ENCODE results near the gene MS4A7. TPM values are rescaled to one million over a fixed set of nuclear protein-coding genes. Genes with fewer than 3 reads are reported as not detected.

Gene MS4A7
- total RNA-seq, 2 donors from 2014 or later = not detected

DNA sequence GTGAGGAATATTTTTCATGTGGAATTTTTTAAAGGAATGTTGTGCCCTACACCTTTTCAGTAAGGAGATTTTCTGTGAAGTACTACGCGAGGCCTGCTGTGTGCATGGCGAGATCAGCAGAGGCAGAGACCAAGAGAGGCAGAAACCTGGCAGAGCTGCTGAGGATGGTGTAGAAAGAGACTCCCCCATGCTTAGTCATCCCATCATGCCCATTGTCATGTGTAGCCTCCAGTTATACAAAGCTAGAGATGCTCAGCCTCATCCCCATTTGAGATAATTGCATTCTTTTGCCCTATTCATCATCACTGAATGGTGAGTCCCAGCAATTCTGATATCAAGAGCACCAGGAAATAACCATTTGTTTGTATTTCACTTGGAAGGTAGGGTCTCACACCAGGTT, 3.0 kb upstream of the MS4A7 start:
- Mint-ChIP-seq H3K27ac (no peak overlapping the region), H3K4me1 (no peaks in the 10 kb centered on the region), H3K4me3 (no peak overlapping the region), H3K27me3 (ENCODE audit: insufficient read depth) (no peaks in the 10 kb centered on the region), H3K36me3 (ENCODE audit: low read depth) (no peaks in the 10 kb centered on the region), H3K9me3 (no peaks in the 10 kb centered on the region)
- Histone ChIP-seq H3K9me3 (ENCODE audit: control insufficient read depth, low read length) (no peaks in the 10 kb centered on the region), H3K4me3 (ENCODE audit: low read length) (no peak overlapping the region), H3K27ac (ENCODE audit: low read depth, low read length) (no peak overlapping the region), H3K9ac (ENCODE audit: extremely low read depth, low read length, poor library complexity, severe bottlenecking) (no peak overlapping the region), H3K27me3 (ENCODE audit: control insufficient read depth, insufficient read depth, low read length, poor library complexity, severe bottlenecking) (no peaks in the 10 kb centered on the region), H3K4me1 (ENCODE audit: control insufficient read depth, insufficient read depth, low read length) (no peaks in the 10 kb centered on the region), H3K36me3 (ENCODE audit: control insufficient read depth, insufficient read depth, low read length) (no peaks in the 10 kb centered on the region)
- DNase-seq = no peak
- TF ChIP-seq, protein P1, sequence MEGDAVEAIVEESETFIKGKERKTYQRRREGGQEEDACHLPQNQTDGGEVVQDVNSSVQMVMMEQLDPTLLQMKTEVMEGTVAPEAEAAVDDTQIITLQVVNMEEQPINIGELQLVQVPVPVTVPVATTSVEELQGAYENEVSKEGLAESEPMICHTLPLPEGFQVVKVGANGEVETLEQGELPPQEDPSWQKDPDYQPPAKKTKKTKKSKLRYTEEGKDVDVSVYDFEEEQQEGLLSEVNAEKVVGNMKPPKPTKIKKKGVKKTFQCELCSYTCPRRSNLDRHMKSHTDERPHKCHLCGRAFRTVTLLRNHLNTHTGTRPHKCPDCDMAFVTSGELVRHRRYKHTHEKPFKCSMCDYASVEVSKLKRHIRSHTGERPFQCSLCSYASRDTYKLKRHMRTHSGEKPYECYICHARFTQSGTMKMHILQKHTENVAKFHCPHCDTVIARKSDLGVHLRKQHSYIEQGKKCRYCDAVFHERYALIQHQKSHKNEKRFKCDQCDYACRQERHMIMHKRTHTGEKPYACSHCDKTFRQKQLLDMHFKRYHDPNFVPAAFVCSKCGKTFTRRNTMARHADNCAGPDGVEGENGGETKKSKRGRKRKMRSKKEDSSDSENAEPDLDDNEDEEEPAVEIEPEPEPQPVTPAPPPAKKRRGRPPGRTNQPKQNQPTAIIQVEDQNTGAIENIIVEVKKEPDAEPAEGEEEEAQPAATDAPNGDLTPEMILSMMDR (conservative IDR thresholded peaks at IDR 0.05) = no peak
- WGBS, 2 experiments (ENCODE audit: insufficient coverage in 1 of 2, insufficient read length in 1 of 2) = 90 to 92% methylated on average over 3 of the region's 3 CpGs

DNA sequence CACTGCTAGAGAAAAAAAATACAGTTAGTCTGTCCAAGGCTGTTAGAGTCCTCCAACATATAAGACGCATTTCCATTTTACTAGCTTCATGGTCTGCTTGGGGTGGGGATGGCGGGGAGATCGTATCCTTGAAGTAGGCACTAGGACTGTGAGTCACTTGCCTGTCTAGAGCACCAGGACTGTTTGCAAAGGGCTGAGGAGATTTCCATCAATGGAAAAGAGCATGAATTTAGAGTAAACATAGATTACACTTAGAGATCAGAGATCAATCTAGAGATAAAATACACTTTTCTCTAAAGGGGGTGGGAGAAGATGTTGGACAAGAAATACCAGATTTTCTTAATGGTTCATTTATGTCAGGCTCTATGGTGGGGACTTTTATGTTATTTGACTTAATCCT, 1.7 kb upstream of the MS4A7 start:
- no peak overlapping the region for H3K9ac ChIP-seq (ENCODE audit: extremely low read depth, low read length, poor library complexity, severe bottlenecking)
- Mint-ChIP-seq H3K4me1 (no peaks in the 10 kb centered on the region), H3K9me3 (no peaks in the 10 kb centered on the region), H3K27me3 (ENCODE audit: insufficient read depth) (no peaks in the 10 kb centered on the region), H3K36me3 (ENCODE audit: low read depth) (no peaks in the 10 kb centered on the region), H3K4me3 (no peak overlapping the region), H3K27ac (no peak overlapping the region)
- no peak overlapping the region for H3K27ac ChIP-seq (ENCODE audit: low read depth, low read length)
- H3K9me3 ChIP-seq (ENCODE audit: control insufficient read depth, low read length) = no peaks in the 10 kb centered on the region
- no peaks in the 10 kb centered on the region for H3K27me3 ChIP-seq (ENCODE audit: control insufficient read depth, insufficient read depth, low read length, poor library complexity, severe bottlenecking)
- H3K36me3 ChIP-seq (ENCODE audit: control insufficient read depth, insufficient read depth, low read length) = no peaks in the 10 kb centered on the region
- H3K4me3 ChIP-seq (ENCODE audit: low read length) = no peak overlapping the region
- WGBS, 2 experiments (ENCODE audit: insufficient coverage in 1 of 2, insufficient read length in 1 of 2) = 96 to 100% methylated on average over 3 of the region's 3 CpGs
- TF ChIP-seq, protein P1 (conservative IDR thresholded peaks at IDR 0.05) = no peak
- no peak for DNase-seq
- H3K4me1 ChIP-seq (ENCODE audit: control insufficient read depth, insufficient read depth, low read length) = no peaks in the 10 kb centered on the region

DNA sequence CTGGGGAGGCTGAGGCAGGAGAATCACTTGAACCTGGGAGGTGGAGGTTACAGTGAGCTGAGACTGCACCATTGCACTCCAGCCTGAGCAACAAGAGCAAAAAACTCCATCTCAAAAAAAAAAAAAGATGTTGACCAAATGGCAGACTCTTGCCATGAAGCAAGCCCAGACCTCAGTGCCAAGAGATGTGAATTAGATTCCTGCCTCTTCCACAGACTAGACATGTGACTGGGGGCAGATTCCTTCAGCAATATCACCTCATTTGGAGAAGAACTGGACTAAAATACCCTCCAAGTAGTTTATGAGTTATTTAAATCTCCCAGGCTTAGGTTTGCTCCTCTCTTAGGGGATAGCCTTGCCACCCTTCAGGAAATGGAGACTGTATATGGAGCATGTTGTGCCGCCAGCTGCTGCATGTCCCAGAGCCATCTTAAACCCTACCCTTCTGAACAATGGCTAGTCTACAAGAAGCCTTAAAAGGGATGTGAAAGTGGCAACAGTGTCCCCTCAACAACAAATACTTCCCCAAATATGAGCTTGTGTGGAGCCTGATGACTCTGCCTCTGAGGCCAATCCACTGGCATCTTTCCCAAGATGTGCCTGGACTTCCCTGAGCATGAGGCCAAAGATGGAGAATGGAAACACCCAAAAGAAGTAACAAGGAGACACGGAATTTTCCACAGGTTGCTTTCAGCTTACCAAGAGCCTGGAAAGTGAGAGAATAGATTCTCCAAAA, 763 bp upstream of the MS4A7 start:
- Histone ChIP-seq H3K4me3 (ENCODE audit: low read length) (no peak overlapping the region), H3K9ac (ENCODE audit: extremely low read depth, low read length, poor library complexity, severe bottlenecking) (no peak overlapping the region), H3K27me3 (ENCODE audit: control insufficient read depth, insufficient read depth, low read length, poor library complexity, severe bottlenecking) (no peaks in the 10 kb centered on the region), H3K27ac (ENCODE audit: low read depth, low read length) (no peak overlapping the region), H3K9me3 (ENCODE audit: control insufficient read depth, low read length) (no peaks in the 10 kb centered on the region), H3K4me1 (ENCODE audit: control insufficient read depth, insufficient read depth, low read length) (no peaks in the 10 kb centered on the region), H3K36me3 (ENCODE audit: control insufficient read depth, insufficient read depth, low read length) (no peaks in the 10 kb centered on the region)
- DNase-seq = no peak
- TF ChIP-seq, protein P1 (conservative IDR thresholded peaks at IDR 0.05) = no peak
- Mint-ChIP-seq H3K4me1 (no peaks in the 10 kb centered on the region), H3K27me3 (ENCODE audit: insufficient read depth) (no peaks in the 10 kb centered on the region), H3K4me3 (no peak overlapping the region), H3K36me3 (ENCODE audit: low read depth) (no peaks in the 10 kb centered on the region), H3K27ac (no peak overlapping the region), H3K9me3 (no peaks in the 10 kb centered on the region)
- 78 to 100% methylated on average over 1 to 2 of the region's 2 CpGs for WGBS, 2 experiments (ENCODE audit: insufficient coverage in 1 of 2, insufficient read length in 1 of 2)
